HG02981 (cell line): Measurements from ENCODE around the gene IRS1.

ENCODE experiments used
- ATAC-seq: cut with Tn5 transposase; IDR thresholded peaks from one replicate; pipeline ENCODE4 v1.9.1; 2021; ENCODE audit warnings: mild to moderate bottlenecking, moderate library complexity; ENCODE audit not compliant: unreplicated experiment

IRS1 gene

DNA sequence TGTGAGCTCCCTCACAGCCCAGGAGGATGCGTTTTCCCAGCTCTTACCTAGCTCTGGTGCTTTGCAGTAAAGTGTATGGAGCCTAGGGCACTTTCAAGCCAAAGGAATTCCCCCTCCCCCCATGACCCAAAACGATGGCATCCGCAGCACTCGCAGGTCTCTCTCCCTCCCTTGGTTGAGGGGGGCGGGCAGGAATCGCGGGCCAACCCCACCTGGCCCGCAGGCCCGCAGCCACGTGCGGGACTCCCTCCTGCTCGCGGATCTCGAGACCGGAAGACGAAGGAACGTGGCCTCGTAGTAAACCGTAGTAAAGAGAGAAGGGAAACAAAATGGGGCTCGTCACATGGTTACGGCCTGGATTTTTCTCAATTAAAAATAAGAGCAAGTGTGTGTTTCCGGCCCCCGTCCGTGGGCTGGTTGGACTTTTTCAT, 8.5 kb downstream of the IRS1 start:
- peak; percentile 64 for ATAC-seq

- ATAC-seq, result no peak
Observed at GRCh38 chr2:226790431-226790830, 9.2 kb downstream of the IRS1 start.

GRCh38 chr2:226790011-226790410, 9.6 kb downstream of the IRS1 start:
- no peak for ATAC-seq

DNA sequence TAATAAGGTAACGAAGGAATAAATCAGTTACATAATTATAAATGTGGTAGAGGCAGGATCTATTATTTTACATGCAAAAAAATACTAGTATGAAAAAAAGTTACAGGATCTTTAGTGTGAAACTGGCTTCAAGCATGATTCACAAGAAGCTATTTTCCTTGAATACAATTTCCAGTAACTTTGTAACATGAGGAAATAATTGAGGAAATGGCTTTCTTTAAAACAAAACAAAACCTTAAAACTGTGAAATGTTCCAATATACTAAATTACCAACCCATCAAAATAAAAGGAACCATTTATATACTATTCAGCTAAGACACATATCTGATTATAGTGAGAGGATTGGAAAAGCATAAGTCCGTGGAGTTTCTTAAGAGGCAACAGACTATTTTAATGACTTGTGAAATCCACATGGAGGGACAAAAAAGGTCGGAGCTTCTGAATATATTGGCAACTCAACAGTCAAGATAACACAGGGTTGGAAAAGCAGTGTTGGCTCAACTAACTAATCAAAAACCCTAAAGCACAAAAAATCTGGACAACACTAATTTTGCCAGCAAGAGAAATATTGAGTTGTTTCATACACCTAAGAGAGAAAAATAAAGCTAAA, 10.6 kb downstream of the IRS1 start:
- no peak for ATAC-seq

GRCh38 chr2:226788064-226788463, 11.6 kb downstream of the IRS1 start:
- ATAC-seq, result no peak

DNA sequence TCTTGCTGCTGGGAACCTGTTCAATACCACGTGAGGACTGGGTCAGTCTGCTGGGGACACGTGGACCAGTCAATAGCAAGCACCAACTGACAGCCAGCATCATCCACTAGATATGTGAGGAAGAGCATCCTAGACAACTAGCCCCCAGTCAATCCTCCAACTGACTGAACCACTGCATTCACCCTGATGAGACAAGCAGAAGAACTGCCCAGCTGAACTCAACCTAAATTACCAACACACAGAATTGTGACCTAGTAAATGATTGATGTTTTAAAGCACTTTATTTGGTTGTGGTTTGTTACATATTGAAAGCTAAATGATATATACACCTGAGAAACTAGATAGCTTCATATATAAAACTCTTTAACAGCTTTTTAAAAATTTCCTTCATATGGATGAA, 15.7 kb downstream of the IRS1 start:
- no peak for ATAC-seq

DNA sequence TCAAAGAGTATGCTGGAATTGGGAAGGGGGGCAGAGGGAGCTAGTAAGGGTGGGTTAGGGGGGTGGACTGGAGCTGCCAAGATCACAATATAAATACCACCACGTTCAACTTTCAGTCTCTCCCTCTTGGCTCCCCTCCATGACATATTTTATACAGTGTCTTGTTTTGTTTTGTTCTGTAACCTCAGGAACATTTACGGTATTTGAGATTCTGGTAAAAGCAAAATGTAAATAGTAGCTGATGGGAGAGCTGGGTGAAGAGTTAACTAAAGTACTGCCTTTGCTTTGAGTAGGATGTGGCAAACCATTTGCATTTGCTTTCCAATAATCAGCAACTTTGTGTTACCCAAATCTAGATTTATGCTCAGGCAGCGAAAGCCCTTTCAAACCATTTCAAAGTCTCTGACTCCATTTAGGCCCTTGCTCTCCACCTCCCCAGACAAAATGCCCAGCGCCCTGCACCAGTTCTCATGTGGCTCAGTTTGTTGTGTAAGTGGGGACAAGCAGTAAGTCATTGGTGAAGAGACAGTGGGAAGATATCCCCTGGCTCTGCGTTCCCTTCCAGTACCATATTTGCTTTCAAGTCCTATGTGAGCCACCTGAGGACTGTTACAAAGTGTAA, 17.4 kb downstream of the IRS1 start:
- no peak for ATAC-seq

- ATAC-seq, result no peak
Observed at GRCh38 chr2:226780431-226780830, 19.2 kb downstream of the IRS1 start.

DNA sequence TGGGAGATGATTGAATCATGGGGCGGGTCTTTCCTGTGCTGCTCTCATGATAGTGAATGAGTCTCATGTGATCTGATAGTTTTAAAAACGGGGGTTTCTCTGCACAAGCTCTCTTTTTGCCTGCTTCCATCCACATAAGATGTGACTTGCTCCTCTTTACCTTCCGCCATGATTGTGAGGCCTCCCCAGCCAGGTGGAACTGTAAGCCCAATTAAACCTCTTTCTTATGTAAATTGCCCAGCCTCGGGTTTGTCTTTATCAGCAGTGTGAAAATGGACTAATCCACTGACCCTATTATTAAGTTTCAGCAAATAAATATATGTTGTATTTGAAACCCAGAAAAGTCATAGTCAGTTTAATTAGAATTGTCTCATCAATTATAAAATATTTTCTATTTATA, 22.0 kb downstream of the IRS1 start:
- ATAC-seq, result no peak

GRCh38 chr2:226776104-226776503, 23.5 kb downstream of the IRS1 start:
- ATAC-seq, result no peak

DNA sequence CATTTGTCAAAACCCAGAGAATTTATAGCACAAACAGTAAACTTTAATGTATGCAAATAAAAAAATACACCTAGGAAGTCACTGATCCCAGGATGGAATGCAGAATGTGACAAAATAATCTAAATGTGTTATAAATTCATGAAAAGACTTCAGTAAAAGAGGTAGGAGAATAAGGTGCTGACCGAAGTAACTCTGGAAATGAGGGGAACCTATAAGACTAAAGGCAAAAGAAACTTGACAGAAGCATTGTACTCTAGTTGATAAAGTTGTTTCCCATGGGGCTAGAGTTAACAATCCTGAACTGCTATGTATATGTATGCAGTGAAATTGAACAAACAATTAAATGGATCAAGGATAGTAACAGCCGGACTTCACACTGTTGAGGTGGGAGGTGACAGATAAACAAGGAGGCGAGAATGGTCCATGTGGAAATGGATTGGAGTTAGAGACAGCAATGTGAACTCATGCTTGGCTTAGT, 24.5 kb downstream of the IRS1 start:
- ATAC-seq, result no peak

GRCh38 chr2:226773291-226773690, 26.3 kb downstream of the IRS1 start:
- ATAC-seq, result peak; percentile 18

GRCh38 chr2:226772389-226773179, 27.0 kb downstream of the IRS1 start:
- ATAC-seq, result peak; percentile 98

- no peak for ATAC-seq
Observed at GRCh38 chr2:226771067-226771466, 28.6 kb downstream of the IRS1 start.

- no peak for ATAC-seq
Observed at GRCh38 chr2:226767056-226767813, 32.4 kb downstream of the IRS1 start.

DNA sequence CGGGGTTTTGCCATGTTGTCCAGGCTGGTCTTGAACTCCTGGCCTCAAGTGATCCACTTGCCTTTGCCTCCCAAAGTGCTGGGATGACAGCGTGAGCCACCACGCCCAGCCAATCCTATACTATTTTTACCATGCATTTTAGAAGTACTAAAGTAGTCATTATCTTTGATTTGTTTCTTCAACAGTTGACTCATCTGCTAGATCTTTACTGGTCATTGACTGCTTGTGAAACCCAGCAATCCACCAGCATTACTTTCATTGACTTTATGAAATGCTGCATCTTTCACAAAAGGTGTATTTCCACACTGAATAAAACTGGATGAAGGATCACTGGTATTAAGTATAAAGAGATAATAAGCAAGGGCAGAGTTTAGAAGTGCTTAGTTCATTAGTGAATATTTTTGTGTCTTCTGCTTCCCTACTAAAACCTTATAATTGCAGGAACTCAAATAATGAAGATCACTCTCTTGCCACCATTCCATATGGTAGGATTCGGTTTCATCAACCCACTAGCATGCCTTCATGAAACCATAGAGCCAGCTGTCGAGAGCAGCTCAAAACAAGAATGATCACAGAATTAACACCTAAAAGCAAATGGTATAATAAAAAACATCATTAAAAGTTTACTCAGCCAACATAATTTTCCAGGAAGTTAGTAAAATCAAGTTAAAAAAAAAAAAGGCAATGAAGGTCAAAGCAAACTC, 33.1 kb downstream of the IRS1 start:
- no peak for ATAC-seq

DNA sequence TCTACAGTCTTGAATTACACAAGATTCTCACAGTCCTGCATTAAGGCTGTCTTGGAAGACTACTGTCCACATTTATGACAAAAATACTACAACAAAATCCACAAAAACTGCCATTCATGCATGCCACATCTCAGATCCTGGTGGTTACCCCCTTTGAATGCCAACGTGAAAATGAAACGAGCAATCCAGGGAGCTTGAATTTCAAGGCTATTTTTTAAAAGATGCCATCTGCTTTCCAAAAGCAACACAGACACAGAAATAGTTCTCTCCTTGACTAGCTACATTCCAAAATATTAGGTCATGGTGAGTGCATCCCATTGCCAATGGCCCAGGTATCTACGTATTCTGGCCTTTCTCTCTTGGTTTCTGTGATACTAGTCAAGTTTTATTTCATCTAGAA, 36.3 kb downstream of the IRS1 start:
- no peak for ATAC-seq

DNA sequence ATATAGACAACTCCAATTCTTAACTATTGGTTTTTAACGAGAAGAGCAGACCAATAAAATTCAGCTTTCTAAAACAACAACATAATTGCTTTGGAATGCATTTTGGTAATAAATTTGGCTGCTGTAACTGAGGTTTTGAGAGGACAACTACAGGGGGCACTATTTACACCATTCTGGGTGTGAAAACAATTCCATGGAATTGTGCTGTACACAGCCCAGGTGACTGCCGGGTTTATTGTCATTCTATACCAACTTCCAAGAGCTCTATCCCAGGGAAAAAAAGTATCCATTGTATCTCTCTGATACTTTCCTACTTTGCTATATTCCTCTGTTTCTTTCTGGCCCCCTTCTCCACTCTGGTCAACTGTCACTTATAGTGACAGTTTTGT, 38.4 kb downstream of the IRS1 start:
- no peak for ATAC-seq

DNA sequence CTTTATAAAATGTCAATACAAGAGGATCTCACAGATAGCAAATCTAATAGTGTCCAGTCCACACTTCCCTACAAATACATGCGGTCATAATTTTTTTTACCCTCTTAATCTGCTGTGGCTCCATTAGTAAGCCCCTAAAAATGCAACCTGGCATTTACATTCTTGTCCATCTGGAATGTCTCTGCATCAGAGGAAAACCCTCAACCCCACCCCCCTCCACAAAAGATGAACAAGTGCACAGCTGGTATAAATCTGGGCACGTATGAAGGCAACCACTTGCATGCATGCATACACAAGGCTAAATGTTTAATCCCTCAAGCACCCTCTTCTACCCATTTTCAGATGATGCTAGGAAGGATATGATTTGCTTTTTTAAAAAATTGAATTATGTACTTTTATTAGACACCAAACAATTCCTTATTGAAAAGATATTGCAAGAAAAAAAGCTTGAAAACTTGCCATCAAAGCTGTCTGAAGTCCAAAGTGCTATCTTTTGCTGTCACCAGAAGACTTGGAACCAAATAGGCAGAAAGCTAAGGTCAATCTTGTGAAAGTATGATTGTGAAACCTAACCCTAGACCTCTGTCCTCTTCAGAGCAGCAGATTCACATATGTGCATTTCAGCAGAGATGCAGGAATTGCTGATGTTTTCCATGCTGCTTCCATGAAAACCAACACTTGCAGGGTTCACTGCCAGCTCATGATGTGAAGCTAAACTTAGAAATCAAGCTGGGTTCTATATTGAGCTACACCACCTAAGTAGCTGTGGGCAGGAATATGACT, 39.0 kb downstream of the IRS1 start:
- no peak for ATAC-seq

DNA sequence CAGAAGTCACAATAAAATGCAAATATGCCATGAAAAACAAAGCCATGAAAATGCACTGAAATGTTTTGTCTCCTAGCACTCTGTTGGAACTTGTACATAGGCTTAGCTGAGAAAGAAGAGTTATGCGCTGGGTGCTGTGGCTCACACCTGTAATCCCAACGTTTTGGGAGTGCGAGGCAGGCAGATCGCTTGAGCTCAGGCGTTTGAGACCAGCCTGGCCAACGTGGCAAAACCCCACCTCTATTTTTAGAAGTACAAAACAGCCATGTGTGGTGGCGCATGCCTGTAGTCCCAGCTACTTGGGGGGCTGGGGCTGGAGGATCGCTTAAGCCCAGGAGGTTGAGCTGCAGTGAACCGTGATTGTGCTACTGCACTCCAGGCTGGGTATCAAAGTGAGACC, 39.9 kb downstream of the IRS1 start:
- no peak for ATAC-seq
